GM19035 (cell line): ENCODE measurements around the gene PPP2R5A.

ENCODE experiments used
- ATAC-seq: cut with Tn5 transposase; IDR thresholded peaks from one replicate; pipeline ENCODE4 v1.9.1; 2021; ENCODE audit not compliant: unreplicated experiment

PPP2R5A gene

GRCh38 chr1:212401838-212402582, 116.8 kb downstream of the PPP2R5A start:
- no peak for ATAC-seq

DNA sequence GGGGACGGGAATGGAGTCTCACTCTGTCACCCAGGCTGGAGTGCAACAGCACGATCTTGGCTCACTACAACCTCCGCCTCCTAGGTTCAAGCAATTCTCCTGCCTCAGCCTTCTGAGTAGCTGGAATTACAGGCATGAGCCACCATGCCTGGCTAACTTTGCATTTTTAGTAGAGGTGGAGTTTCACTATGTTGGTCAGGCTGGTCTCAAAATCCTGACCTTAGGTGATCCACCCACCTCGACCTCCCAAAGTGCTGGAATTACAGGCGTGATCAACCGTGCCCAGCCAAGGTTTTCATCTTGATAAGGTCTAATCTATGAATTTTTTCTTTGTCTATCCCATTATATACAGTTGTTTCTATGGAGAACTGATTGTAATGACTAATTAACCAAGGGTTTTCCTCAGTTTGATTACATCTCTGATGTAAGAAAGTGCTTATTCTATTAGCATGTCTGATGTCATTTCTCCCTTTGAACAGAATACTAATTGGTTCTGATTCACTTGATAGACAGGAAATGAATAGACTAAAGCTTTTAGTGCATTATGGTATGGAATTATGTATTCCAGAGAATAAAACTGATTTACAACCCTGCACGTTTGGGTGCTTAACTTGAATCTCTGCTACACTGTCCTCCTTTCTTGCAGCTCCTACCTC, 117.6 kb downstream of the PPP2R5A start:
- ATAC-seq = no peak

- ATAC-seq = no peak
Measured at GRCh38 chr1:212410231-212410820, 125.1 kb downstream of the PPP2R5A start.
